Panc1 (cell line): ENCODE data around the gene DNER. TPM values are rescaled to one million over a fixed set of nuclear protein-coding genes. Genes with fewer than 3 reads are reported as not detected.

ENCODE experiments used
- ATAC-seq: fragments of 200-7000 bp; cut with Tn5 transposase; 2 replicates; pipeline ENCODE4 v1.9.1; 2020; ENCODE audit warnings: mild to moderate bottlenecking, moderate library complexity
- BruUV-seq: library from RNA; stranded (reverse); fragments of 400-500 nt; replicated peaks from 2 replicates; lab custom pipeline; 2021; lab: Mats Ljungman, UMichigan
- CTCF ChIA-PET: fragments of 300-600 bp; sonication (Branson Sonifier 250); formaldehyde crosslinking; loops from one replicate; lab custom pipeline; 2022; ENCODE audit warnings: antibody characterized with exemption; lab: Charles Lee
- POLR2A ChIA-PET: fragments of 300-600 bp; sonication (Branson Sonifier 250); formaldehyde crosslinking; loops from one replicate; lab custom pipeline; 2022; ENCODE audit warnings: antibody characterized with exemption; lab: Charles Lee
- DNase-seq: peaks from one replicate; pipeline ENCODE4 v3.0.0-alpha.2; 2010; ENCODE audit warnings: low read depth, low spot score
- H3K27ac ChIP-seq: 2 replicates; pipeline ENCODE4 v1.5.1; 2011; ENCODE audit warnings: mild to moderate bottlenecking, low read length, inconsistent platforms
- H3K27me3 ChIP-seq: fragments of 200-500 bp; sonication (Bioruptor generic); 2 replicates; pipeline ENCODE4 v1.6.0; 2014; ENCODE audit warnings: low read length, inconsistent platforms; ENCODE audit not compliant: control insufficient read depth, insufficient read depth
- H3K36me3 ChIP-seq: fragments of 200-500 bp; sonication (Bioruptor generic); 2 replicates; pipeline ENCODE4 v1.5.1; 2014; ENCODE audit warnings: inconsistent platforms, mild to moderate bottlenecking, low read length, moderate library complexity; ENCODE audit not compliant: control insufficient read depth, insufficient read depth
- H3K4me1 ChIP-seq: 2 replicates; pipeline ENCODE4 v1.5.1; 2011; ENCODE audit warnings: inconsistent platforms, mild to moderate bottlenecking, low read length, moderate library complexity; ENCODE audit not compliant: control insufficient read depth, insufficient read depth
- H3K4me3 ChIP-seq, 2 experiments: 2 replicates each; pipeline ENCODE4 v1.5.1; 2011 to 2012; ENCODE audit warnings: low read depth in 2 of 2, low read length in 2 of 2, mild to moderate bottlenecking in 2 of 2, inconsistent platforms in 1 of 2, moderate library complexity in 1 of 2
- H3K9me3 ChIP-seq: fragments of 200-500 bp; sonication (Bioruptor generic); 2 replicates; pipeline ENCODE4 v1.5.1; 2014; ENCODE audit warnings: low read depth, mild to moderate bottlenecking, inconsistent platforms, low read length, moderate library complexity; ENCODE audit not compliant: control insufficient read depth, insufficient read depth
- POLR2AphosphoS5 ChIP-seq: IDR thresholded peaks from 2 replicates; pipeline ENCODE4 v1.6.1; 2012; ENCODE audit warnings: mild to moderate bottlenecking, low read depth, low read length, moderate library complexity
- SIN3A ChIP-seq: IDR thresholded peaks from 2 replicates; pipeline ENCODE4 v1.6.1; 2012; ENCODE audit warnings: low read depth, mild to moderate bottlenecking, low read length, moderate library complexity, borderline replicate concordance; ENCODE audit not compliant: insufficient read depth
- TCF7L2 ChIP-seq: IDR thresholded peaks from 2 replicates; pipeline ENCODE4 v1.6.1; 2011; ENCODE audit warnings: mild to moderate bottlenecking, low read depth, low read length, inconsistent platforms
- in situ Hi-C: cut with HindIII; loops from 2 replicates; pipeline ENCODE4 v1.10.0; 2016; ENCODE audit warnings: low sequenced_read_pairs, low pct_unique_long_range_greater_than_20kb
- intact Hi-C: fragments of 100-400 bp; cut with micrococcal nuclease; formaldehyde crosslinking; loops from one replicate; pipeline ENCODE4 v1.10.0; 2022; ENCODE audit not compliant: unreplicated experiment
- total RNA-seq: library from RNA; stranded (reverse); gene quantifications from one replicate; pipeline ENCODE4 v1.2.1, GENCODE V29; 2021; ENCODE audit not compliant: unreplicated experiment
- TF ChIP-seq, protein P1 (sequence below): fragments of 450-650 bp; IDR thresholded peaks from 2 replicates; pipeline ENCODE4 v1.5.1; 2017; ENCODE audit warnings: mild to moderate bottlenecking
- TF ChIP-seq, protein P2 (sequence below), 2 experiments: IDR thresholded peaks; 2 replicates each; pipeline ENCODE4 v1.6.1; 2011 to 2012; ENCODE audit warnings: low read depth in 2 of 2, control low read depth in 1 of 2, low read length in 1 of 2, mild to moderate bottlenecking in 1 of 2, moderate library complexity in 1 of 2; ENCODE audit not compliant: insufficient read depth in 1 of 2

The DNER gene
- total RNA-seq, 1 experiment from 2014 or later, result 0.31 TPM

DNA sequence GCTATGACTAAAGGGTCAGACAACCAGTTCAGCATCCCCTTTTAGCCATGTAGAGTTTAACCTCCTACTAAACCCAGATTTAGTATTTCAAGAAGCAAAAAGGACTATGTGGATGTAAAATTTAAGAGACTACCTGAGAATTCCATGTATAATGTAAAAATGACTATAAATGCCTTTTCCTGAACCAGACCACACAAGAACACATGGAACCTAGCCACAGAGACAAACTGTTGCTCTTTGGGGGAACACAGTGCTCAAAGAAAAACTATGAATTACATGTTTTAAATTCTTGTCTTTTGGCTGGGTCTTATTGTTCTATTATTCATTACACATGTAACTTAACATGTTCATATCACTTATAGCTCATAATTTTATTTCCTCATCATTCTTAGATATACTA lies 192.8 kb downstream of the DNER start:
- CTCF ChIA-PET, result no interaction called here
- no peaks in the 10 kb centered on the region for H3K9me3 ChIP-seq
- TF ChIP-seq, protein P1, sequence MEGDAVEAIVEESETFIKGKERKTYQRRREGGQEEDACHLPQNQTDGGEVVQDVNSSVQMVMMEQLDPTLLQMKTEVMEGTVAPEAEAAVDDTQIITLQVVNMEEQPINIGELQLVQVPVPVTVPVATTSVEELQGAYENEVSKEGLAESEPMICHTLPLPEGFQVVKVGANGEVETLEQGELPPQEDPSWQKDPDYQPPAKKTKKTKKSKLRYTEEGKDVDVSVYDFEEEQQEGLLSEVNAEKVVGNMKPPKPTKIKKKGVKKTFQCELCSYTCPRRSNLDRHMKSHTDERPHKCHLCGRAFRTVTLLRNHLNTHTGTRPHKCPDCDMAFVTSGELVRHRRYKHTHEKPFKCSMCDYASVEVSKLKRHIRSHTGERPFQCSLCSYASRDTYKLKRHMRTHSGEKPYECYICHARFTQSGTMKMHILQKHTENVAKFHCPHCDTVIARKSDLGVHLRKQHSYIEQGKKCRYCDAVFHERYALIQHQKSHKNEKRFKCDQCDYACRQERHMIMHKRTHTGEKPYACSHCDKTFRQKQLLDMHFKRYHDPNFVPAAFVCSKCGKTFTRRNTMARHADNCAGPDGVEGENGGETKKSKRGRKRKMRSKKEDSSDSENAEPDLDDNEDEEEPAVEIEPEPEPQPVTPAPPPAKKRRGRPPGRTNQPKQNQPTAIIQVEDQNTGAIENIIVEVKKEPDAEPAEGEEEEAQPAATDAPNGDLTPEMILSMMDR, result no peak
- TF ChIP-seq SIN3A, result no peak
- H3K36me3 ChIP-seq, result no peaks in the 10 kb centered on the region
- DNase-seq, result no peak
- H3K27ac ChIP-seq, result no peak overlapping the region
- ATAC-seq, result no peak
- H3K27me3 ChIP-seq, result peaks cover 6% of the 10 kb centered on the region
- H3K4me1 ChIP-seq, result no peaks in the 10 kb centered on the region
- H3K4me3 ChIP-seq, result no peak overlapping the region
- POLR2A ChIA-PET, result no interaction called here
- in situ Hi-C loops (no loop called here), intact Hi-C loops (no loop called here)
- BruUV-seq, result no TSS peak

DNA sequence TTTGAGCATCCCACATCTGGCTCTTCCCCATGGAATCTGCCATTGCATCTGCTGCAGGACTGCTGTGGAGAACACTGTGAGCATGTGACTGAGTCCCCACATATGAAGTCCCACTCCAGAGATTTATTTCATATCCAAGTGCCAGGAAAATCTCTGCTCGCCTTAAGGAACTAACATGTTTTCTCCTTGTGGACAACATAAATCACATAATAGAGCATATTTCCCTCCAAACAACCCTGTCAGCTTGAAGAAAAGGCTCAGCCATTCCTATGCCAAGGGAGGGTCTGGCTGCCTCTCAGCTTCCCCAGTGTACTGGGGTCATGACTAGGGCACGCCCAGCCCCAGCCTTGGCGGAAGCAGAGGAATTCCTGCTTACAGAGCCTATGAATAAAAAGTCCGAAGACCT lies 193.7 kb downstream of the DNER start:
- ATAC-seq, result no peak

More for the DNA sequence above, 193.7 kb downstream of the DNER start:
- BruUV-seq, result no TSS peak
- H3K9me3 ChIP-seq, result no peaks in the 10 kb centered on the region
- H3K4me1 ChIP-seq, result no peaks in the 10 kb centered on the region
- no peak for DNase-seq
- POLR2A ChIA-PET, result no interaction called here
- H3K4me3 ChIP-seq, result no peak overlapping the region
- CTCF ChIA-PET, result no interaction called here
- peaks cover 6% of the 10 kb centered on the region for H3K27me3 ChIP-seq
- TF ChIP-seq, protein P1, result no peak
- TF ChIP-seq, protein P2, sequence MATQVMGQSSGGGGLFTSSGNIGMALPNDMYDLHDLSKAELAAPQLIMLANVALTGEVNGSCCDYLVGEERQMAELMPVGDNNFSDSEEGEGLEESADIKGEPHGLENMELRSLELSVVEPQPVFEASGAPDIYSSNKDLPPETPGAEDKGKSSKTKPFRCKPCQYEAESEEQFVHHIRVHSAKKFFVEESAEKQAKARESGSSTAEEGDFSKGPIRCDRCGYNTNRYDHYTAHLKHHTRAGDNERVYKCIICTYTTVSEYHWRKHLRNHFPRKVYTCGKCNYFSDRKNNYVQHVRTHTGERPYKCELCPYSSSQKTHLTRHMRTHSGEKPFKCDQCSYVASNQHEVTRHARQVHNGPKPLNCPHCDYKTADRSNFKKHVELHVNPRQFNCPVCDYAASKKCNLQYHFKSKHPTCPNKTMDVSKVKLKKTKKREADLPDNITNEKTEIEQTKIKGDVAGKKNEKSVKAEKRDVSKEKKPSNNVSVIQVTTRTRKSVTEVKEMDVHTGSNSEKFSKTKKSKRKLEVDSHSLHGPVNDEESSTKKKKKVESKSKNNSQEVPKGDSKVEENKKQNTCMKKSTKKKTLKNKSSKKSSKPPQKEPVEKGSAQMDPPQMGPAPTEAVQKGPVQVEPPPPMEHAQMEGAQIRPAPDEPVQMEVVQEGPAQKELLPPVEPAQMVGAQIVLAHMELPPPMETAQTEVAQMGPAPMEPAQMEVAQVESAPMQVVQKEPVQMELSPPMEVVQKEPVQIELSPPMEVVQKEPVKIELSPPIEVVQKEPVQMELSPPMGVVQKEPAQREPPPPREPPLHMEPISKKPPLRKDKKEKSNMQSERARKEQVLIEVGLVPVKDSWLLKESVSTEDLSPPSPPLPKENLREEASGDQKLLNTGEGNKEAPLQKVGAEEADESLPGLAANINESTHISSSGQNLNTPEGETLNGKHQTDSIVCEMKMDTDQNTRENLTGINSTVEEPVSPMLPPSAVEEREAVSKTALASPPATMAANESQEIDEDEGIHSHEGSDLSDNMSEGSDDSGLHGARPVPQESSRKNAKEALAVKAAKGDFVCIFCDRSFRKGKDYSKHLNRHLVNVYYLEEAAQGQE (IDR thresholded peaks at IDR 0.05; ENCODE audit: insufficient read depth in 1 of 2, low read depth in 2 of 2, low read length in 1 of 2), result no peak
- no peak for TF ChIP-seq POLR2AphosphoS5
- no peak for TF ChIP-seq SIN3A
- TF ChIP-seq TCF7L2, result no peak
- in situ Hi-C loops (no loop called here), intact Hi-C loops (no loop called here)
- no peak overlapping the region for H3K27ac ChIP-seq
- no peaks in the 10 kb centered on the region for H3K36me3 ChIP-seq
